GM12872 (cell line): ENCODE results near the gene FBXO28.

Experiments used
- TF ChIP-seq, protein P1 (sequence below): IDR thresholded peaks from 3 replicates; pipeline ENCODE4 v1.5.1; 2011; ENCODE audit warnings: low read depth, mild to moderate bottlenecking, low read length, moderate library complexity; ENCODE audit not compliant: insufficient read depth

Gene FBXO28

DNA sequence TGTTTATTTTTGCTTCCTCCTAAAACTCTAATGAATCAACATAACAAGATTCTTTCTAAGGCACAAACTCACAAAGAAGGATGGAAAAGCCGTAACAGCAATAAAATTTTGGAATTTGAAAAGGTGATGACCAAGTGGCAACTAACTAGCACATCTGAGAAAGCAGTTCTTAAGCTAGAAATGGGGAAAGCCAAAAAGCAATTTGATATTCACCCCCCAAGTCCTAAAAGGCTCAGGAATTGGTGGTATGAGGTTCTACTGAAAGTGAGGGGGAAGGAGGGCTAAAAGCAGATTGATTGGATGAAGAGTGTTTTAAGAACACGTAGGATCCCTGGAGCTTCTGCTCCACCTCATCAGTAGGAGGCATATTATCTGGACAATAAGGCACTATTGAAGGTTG is 43.4 kb upstream of the FBXO28 start:
- TF ChIP-seq, protein P1, sequence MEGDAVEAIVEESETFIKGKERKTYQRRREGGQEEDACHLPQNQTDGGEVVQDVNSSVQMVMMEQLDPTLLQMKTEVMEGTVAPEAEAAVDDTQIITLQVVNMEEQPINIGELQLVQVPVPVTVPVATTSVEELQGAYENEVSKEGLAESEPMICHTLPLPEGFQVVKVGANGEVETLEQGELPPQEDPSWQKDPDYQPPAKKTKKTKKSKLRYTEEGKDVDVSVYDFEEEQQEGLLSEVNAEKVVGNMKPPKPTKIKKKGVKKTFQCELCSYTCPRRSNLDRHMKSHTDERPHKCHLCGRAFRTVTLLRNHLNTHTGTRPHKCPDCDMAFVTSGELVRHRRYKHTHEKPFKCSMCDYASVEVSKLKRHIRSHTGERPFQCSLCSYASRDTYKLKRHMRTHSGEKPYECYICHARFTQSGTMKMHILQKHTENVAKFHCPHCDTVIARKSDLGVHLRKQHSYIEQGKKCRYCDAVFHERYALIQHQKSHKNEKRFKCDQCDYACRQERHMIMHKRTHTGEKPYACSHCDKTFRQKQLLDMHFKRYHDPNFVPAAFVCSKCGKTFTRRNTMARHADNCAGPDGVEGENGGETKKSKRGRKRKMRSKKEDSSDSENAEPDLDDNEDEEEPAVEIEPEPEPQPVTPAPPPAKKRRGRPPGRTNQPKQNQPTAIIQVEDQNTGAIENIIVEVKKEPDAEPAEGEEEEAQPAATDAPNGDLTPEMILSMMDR, result no peak

DNA sequence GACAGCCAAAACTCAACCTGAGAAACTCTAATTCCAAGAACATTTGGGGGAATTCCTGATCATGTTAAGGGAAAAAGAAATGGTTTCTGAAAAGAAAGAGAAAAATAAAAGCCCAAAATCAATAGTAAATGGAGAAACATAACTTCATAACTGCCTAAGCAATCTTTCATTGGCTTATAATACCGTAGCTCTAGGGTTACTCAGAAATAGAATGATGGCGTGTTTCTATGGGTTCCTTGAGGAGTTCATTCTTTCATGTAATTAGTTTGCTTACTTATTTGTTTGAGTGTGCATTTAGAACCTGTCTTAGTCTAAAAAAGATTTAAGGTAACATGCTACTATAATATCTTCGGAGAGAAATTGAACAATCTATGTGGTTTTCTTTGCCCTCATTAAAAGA is 37.5 kb upstream of the FBXO28 start:
- TF ChIP-seq, protein P1, result no peak

DNA sequence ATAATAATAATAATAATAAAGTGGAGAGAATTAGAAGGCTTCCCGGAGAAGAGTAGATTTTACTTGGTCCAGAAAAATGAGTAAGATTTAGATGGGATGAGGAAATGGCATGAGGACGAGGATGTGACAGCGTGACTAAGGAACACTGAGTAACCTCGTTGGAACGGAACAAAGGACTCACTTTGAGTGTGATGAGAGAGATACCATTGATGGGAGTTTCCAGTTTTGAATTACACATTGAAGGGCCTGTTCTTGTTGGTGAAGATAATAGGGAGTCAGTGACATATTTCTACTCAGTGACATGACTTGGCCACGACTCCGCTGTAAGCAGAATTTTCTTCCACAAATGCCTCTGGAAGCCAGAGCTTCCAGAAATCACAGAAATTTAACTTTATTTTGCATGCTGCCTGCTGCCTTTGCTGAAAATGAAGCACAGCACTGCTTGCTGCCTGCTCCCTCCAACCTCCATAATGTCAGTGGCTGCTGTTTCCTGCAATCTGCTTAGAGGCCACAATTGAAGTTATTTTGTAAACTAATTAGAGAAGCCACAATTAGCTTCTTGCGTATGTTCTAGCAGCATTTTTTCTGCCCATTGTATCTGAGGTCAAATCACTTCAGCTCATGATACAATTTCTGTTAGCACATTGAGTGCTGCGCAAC is 33.7 kb upstream of the FBXO28 start:
- TF ChIP-seq, protein P1, result no peak

DNA sequence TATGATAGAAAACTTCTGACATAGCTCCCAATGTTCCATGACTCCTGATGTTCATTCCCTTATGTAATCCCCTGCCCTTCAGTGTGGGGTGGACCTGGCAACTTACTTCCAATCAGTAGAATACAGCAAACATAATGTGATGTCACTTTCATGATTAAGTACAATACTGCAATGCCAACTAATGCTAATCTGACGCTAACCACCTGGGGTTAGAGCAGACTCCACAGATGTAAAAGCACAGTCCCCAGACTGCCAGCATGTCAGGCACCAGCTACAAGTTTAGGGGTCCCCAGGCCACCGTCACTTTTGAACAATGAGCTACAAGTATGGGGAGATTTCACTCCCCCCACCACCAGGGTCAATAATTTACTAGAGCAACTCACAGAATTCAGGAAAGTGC is 32.3 kb upstream of the FBXO28 start:
- TF ChIP-seq, protein P1, result no peak

DNA sequence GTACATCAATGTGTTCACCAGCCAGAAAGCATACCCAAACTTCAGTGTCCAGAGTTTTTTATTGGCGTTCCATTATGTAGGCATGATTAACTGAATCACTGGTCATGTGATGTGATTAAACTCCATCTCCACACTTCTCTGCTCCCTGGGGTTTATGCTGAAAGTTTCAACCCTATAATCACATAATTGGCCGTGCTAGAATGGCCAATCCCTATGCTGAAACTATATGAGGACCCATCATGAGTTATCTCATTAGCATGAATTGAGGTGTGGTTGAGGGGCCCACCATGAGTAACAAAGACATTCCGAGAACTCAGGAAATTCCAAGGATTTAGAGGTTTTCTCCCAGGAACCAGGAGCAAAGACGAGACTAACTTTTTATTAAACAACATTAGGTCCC is 31.8 kb upstream of the FBXO28 start:
- TF ChIP-seq, protein P1, result no peak

DNA sequence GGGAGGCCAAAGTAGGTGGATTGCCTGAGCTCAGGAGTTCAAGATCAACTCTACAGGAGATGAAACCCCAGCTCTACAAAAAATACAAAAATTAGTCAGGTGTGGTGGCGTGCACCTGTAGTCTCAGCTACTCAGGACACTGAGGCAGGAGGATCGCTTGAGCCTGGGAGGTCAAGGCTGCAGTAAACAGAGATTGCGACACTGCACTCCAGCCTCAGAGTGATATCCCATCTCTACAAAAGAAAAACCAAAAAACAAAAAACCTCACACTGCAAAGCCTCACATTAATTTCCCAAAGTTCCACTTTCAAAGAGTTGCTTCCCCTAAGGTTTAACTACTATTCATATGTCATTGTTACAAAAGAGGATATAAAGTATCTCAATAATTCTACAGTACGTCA is 29.0 kb upstream of the FBXO28 start:
- TF ChIP-seq, protein P1, result no peak

DNA sequence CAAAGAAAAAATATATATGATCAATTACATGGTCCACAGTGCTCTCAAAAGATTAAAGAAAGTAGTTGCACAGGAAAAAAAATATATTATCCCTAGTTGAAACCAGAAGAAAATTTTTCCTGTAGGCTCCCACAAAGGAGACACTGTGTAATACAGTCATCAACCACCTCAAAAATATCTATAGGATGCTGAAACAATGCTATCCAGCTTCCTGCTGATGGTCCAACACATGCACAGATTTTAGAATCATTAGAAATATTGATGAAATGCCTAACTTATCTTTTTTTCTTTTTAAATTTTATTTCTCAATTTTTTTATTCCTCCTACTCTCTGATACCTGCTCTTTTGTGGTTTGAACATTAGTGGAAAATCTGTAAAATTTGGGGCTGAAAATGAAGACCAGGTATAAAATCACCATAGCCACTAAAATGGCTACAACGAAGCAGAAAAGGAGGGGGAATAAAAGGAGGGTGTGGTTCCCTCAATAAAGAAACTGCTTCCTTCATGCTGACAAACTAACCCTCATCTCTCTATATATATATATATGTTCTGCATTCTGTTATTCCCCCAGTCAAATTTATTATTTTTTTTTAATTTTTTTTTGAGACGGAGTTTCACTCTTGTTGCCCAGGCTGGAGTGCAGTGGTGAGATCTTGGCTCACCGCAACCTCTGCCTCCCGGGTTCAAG is 28.3 kb upstream of the FBXO28 start:
- TF ChIP-seq, protein P1, result no peak
